ENCODE results near the gene ZNF41. TPM values are rescaled to one million over a fixed set of nuclear protein-coding genes. Genes with fewer than 3 reads are reported as not detected.
A peak's percentile ranks its signal among the peaks of the same experiment; 100 is the strongest.

ZNF41 gene
- total and polyA plus RNA-seq, 12 donors = 3.1 to 19.3 (median 14.6) TPM

DNA sequence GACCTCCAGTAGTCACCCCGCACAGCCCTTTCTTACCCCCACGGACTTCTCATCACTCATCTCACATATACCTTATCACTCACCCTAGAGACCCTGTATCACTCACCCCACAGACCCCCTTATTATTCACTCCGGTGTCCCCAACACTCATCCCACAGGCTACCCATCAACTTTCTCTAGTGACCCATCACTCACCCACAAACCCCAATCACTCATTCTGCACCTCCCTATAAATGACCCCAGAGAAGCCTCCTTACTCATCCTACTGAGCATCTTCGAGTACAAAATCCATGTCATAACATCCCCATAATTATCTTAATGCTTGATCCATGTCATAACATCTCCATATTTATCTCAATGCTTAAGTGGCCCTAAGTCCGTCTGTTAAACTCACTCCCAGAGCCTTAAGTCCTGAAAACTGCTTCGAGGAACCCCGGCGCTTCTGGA lies 934 bp downstream of the ZNF41 start:
- TF ChIP-seq CTCF (IDR thresholded peaks at IDR 0.05) = no peak
- ATAC-seq = peak in 1 of 8 donors; percentile 28

DNA sequence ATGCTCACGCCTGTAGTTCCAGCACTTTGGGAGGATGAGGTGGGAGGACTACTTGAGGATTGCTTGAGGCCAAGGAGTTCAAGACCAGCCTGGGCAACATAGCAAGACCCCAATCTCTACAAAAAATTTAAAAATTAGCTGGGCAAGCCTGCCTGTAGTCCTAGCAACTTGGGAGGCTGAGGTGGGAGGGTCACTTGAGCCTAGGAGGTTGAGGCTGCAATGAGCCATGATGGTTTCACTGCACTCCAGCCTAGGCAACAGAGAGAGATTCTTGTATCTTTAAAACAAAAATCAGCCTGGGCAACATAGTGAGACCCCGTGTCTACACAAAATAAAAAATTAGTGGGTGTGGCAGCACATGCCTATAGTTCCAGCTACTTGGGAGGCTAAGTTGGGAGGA lies 1.9 kb downstream of the ZNF41 start:
- Histone ChIP-seq H3K9me3 (no peaks in the 10 kb centered on the region), H3K4me3 (no peak overlapping the region), H3K27me3 (no peaks in the 10 kb centered on the region), H3K36me3 (no peaks in the 10 kb centered on the region), H3K27ac (no peak overlapping the region), H3K4me1 (peaks cover 0 to 39% (median 12%) of the 10 kb centered on the region in 9 donors)
- ATAC-seq = no peak
- DNase-seq = no peak
- intact Hi-C loops (cut with DNase I) = loop anchor here in 2 of 10 donors (5.0 to 10.0 kb wide), 3 partner anchors 246 to 356 kb away; partner anchors contain the start of genes CDK16 (in 1 of the 2), USP11 (in 1 of the 2) and ZNF81 (in 1 of the 2)
- WGBS, 2 donors = 88 to 92% methylated on average over 2 of the region's 2 CpGs
- peak in 1 of 9 donors; percentile 4 for TF ChIP-seq CTCF (IDR thresholded peaks at IDR 0.05)

More for the DNA sequence above, 934 bp downstream of the ZNF41 start:
- no peak for DNase-seq
- Histone ChIP-seq H3K9me3 (no peaks in the 10 kb centered on the region), H3K4me1 (peaks cover 0 to 39% (median 12%) of the 10 kb centered on the region in 9 donors), H3K27ac (peak overlapping the region; percentile 95 to 99 (median 98)), H3K4me3 (peak overlapping the region; percentile 57 to 91 (median 82)), H3K27me3 (no peaks in the 10 kb centered on the region), H3K36me3 (no peaks in the 10 kb centered on the region)
- intact Hi-C loops (cut with DNase I) = loop anchor here in 2 of 10 donors (5.0 to 10.0 kb wide), 3 partner anchors 247 to 355 kb away; partner anchors contain the start of genes CDK16 (in 1 of the 2), USP11 (in 1 of the 2) and ZNF81 (in 1 of the 2)
- WGBS, 2 donors = 8 to 10% methylated on average over 8 of the region's 8 CpGs

- ATAC-seq = no peak
- peaks cover 0 to 39% (median 12%) of the 10 kb centered on the region in 9 donors for H3K4me1 ChIP-seq
- H3K4me3 ChIP-seq = no peak overlapping the region
- no peaks in the 10 kb centered on the region for H3K36me3 ChIP-seq
- WGBS, 2 donors = 40 to 46% methylated on average over 2 of the region's 2 CpGs
- TF ChIP-seq CTCF (IDR thresholded peaks at IDR 0.05) = no peak
- no peaks in the 10 kb centered on the region for H3K9me3 ChIP-seq
- no peak for DNase-seq
- intact Hi-C loops (cut with DNase I) = loop anchor here in 2 of 10 donors (5.0 to 10.0 kb wide), 3 partner anchors 246 to 357 kb away; partner anchors contain the start of genes CDK16 (in 1 of the 2), USP11 (in 1 of the 2) and ZNF81 (in 1 of the 2)
- H3K27me3 ChIP-seq = no peaks in the 10 kb centered on the region
- no peak overlapping the region for H3K27ac ChIP-seq
Observed at GRCh38 chrX:47480576-47480975, 2.4 kb downstream of the ZNF41 start.

- Histone ChIP-seq H3K4me1 (peaks cover 0 to 13% (median 0%) of the 10 kb centered on the region in 9 donors), H3K4me3 (no peak overlapping the region), H3K36me3 (no peaks in the 10 kb centered on the region), H3K27ac (no peak overlapping the region), H3K9me3 (no peaks in the 10 kb centered on the region), H3K27me3 (no peaks in the 10 kb centered on the region)
- DNase-seq = no peak
- ATAC-seq = no peak
- no peak for TF ChIP-seq CTCF (IDR thresholded peaks at IDR 0.05)
- intact Hi-C loops (cut with DNase I) = no loop called here
Observed at GRCh38 chrX:47475476-47475875, 7.5 kb downstream of the ZNF41 start.

Data from heart right ventricle (tissue), 16 donors.